ENCODE results near the gene FAM13C. TPM values are rescaled to one million over a fixed set of nuclear protein-coding genes. Genes with fewer than 3 reads are reported as not detected.
A peak's percentile ranks its signal among the peaks of the same experiment; 100 is the strongest.

Gene FAM13C
- total and polyA plus RNA-seq, 7 donors, result 1.0 to 31.7 (median 13.1) TPM

DNA sequence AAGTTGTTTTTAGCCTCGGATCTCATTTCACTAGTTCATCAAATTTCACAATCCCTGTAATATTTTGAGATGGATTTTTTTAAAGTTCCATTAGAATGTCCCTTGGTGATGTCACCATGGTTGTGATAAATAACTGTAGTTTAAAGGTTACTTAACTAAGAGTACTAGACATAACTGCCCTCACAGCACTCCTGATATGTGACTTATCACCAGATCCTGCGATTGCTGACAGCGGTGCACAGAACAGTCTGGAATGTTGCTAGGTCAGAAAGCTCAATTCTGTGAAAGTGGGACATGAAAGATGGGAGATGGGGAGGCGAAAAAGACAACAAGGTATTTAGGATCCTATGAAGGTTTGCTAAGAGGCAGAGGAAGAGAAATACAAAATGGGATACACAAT is 40.2 kb downstream of the FAM13C start:
- no peaks in the 10 kb centered on the region for H3K27me3 ChIP-seq (ENCODE audit: insufficient read depth in 3 of 3, low read length in 2 of 3)
- H3K4me3 ChIP-seq, result peak overlapping the region; percentile 7
- H3K27ac ChIP-seq, result peak overlapping the region; percentile 84
- intact Hi-C loops (cut with DNase I), result loop anchor here (2.0 to 5.0 kb wide), 2 partner anchors 40 to 41 kb away; partner anchors contain the start of gene FAM13C (in 2 of the 2)
- peaks cover 47% of the 10 kb centered on the region for H3K4me1 ChIP-seq
- TF ChIP-seq, protein P1, sequence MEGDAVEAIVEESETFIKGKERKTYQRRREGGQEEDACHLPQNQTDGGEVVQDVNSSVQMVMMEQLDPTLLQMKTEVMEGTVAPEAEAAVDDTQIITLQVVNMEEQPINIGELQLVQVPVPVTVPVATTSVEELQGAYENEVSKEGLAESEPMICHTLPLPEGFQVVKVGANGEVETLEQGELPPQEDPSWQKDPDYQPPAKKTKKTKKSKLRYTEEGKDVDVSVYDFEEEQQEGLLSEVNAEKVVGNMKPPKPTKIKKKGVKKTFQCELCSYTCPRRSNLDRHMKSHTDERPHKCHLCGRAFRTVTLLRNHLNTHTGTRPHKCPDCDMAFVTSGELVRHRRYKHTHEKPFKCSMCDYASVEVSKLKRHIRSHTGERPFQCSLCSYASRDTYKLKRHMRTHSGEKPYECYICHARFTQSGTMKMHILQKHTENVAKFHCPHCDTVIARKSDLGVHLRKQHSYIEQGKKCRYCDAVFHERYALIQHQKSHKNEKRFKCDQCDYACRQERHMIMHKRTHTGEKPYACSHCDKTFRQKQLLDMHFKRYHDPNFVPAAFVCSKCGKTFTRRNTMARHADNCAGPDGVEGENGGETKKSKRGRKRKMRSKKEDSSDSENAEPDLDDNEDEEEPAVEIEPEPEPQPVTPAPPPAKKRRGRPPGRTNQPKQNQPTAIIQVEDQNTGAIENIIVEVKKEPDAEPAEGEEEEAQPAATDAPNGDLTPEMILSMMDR (IDR thresholded peaks at IDR 0.05), result no peak
- DNase-seq (no peak), ATAC-seq (peak in 1 of 4 donors; percentile 18)
- H3K9me3 ChIP-seq, result no peaks in the 10 kb centered on the region
- no peaks in the 10 kb centered on the region for H3K36me3 ChIP-seq (ENCODE audit: insufficient read depth in 1 of 2, low read depth in 1 of 2)
- WGBS, 3 donors, result 37 to 49% (median 42%) methylated on average over 4 of the region's 4 CpGs

DNA sequence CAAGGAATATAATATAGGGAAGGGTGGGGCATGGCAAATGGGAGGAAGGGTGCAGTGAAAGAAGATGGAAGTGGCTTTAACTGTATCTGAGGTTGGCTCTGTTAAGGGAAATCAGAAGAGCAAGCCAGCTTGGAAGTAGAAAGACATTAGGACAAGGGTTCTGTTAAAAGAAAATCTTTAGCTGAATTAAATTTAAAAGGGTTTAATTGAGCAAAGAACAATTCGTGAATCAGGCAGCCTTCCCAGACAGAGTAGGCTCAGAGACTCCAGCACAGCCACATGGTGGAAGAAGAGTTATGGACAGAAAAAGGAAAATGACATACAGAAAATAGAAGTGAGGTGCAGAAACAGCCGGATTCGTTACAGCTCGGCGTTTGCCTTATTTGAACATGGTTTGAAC is 42.0 kb downstream of the FAM13C start:
- ATAC-seq, result no peak

DNA sequence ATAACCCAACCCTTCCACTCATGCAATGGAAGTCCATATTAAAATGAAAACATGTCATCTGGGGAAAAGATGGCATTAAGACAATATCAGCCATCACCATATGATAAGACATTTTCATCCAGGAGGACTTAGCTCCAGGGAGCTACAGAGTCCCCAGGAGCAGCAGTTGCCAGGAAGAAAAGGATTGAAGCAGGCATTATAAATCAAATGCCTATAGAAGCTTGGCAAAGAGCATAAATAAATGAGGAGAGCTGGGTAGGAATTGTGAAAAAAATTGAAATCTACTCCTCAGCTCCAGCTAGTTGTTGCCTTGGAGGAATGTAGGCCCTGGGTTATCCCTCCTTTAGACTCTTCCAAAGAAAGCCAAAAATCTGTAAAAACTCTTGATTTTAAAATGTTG is 42.5 kb downstream of the FAM13C start:
- Histone ChIP-seq H3K4me3 (no peak overlapping the region), H3K36me3 (ENCODE audit: insufficient read depth in 1 of 2, low read depth in 1 of 2) (no peaks in the 10 kb centered on the region), H3K9me3 (no peaks in the 10 kb centered on the region), H3K4me1 (peaks cover 46% of the 10 kb centered on the region), H3K27ac (no peak overlapping the region), H3K27me3 (ENCODE audit: insufficient read depth in 3 of 3, low read length in 2 of 3) (no peaks in the 10 kb centered on the region)
- ATAC-seq, result no peak
- intact Hi-C loops (cut with DNase I), result loop anchor here in 1 of 2 donors (5.0 kb wide), 1 partner anchor 42 kb away; the partner anchor contains the start of gene FAM13C
- DNase-seq, result no peak
- TF ChIP-seq, protein P1 (IDR thresholded peaks at IDR 0.05), result no peak

More for the DNA sequence above, 42.0 kb downstream of the FAM13C start:
- no peak for DNase-seq
- TF ChIP-seq, protein P1 (IDR thresholded peaks at IDR 0.05), result no peak
- Histone ChIP-seq H3K36me3 (ENCODE audit: insufficient read depth in 1 of 2, low read depth in 1 of 2) (no peaks in the 10 kb centered on the region), H3K27ac (peak overlapping the region; percentile 84), H3K4me1 (peaks cover 46% of the 10 kb centered on the region), H3K27me3 (ENCODE audit: insufficient read depth in 3 of 3, low read length in 2 of 3) (no peaks in the 10 kb centered on the region), H3K4me3 (no peak overlapping the region), H3K9me3 (no peaks in the 10 kb centered on the region)
- WGBS, 3 donors, result 53 to 82% (median 58%) methylated on average over 5 of the region's 5 CpGs
- intact Hi-C loops (cut with DNase I), result loop anchor here in 1 of 2 donors (5.0 kb wide), 1 partner anchor 42 kb away; the partner anchor contains the start of gene FAM13C

GRCh38 chr10:59317066-59317465 is 45.3 kb downstream of the FAM13C start:
- H3K36me3 ChIP-seq (ENCODE audit: insufficient read depth in 1 of 2, low read depth in 1 of 2), result no peaks in the 10 kb centered on the region
- H3K9me3 ChIP-seq, result no peaks in the 10 kb centered on the region
- DNase-seq, result no peak
- TF ChIP-seq, protein P1 (IDR thresholded peaks at IDR 0.05), result no peak
- H3K27ac ChIP-seq, result no peak overlapping the region
- H3K4me1 ChIP-seq, result peaks cover 39% of the 10 kb centered on the region
- intact Hi-C loops (cut with DNase I), result no loop called here
- H3K27me3 ChIP-seq (ENCODE audit: insufficient read depth in 3 of 3, low read length in 2 of 3), result no peaks in the 10 kb centered on the region
- ATAC-seq, result no peak
- 85 to 96% (median 92%) methylated on average over 2 of the region's 2 CpGs for WGBS, 3 donors
- H3K4me3 ChIP-seq, result no peak overlapping the region

DNA sequence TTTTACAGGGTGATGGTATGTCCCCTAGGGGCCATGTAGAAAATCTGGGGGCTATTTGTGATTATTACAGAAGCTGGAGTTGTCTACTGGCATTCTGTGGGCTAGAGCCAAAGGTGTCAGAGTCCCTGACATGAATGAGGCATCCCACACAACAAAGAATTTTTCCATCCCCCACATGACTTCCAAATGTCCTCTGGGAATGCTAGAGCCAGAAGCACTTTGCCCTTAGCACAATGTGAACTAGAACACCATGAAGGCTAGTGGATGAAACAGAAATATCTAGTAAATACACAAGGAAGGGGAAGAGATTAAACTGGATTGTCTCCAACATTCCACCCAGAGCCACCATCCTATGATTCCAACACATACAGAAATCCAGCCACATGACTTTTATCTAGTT is 46.9 kb downstream of the FAM13C start:
- intact Hi-C loops (cut with DNase I), result no loop called here
- Histone ChIP-seq H3K9me3 (no peaks in the 10 kb centered on the region), H3K4me3 (no peak overlapping the region), H3K27ac (no peak overlapping the region), H3K27me3 (ENCODE audit: insufficient read depth in 3 of 3, low read length in 2 of 3) (no peaks in the 10 kb centered on the region), H3K4me1 (peaks cover 46% of the 10 kb centered on the region), H3K36me3 (ENCODE audit: insufficient read depth in 1 of 2, low read depth in 1 of 2) (no peaks in the 10 kb centered on the region)
- ATAC-seq (peak; percentile 21 to 61 (median 42)), DNase-seq (no peak)
- TF ChIP-seq, protein P1 (IDR thresholded peaks at IDR 0.05), result no peak
